Stimulated activated CD4-positive, alpha-beta T cell treated with anti-CD3 and anti-CD28 coated beads, Interleukin-1b, Interleukin-23, amount 100 ng/mL, for 4 hours (primary cell): Measurements from ENCODE around the gene UBE2H.
"Not testable (repeated sequence)": the region's sequence is repeated elsewhere in the genome, so short reads cannot be mapped to it uniquely, and the experiment has no call there.

Experiments
- DNase-seq, 2 donors: peaks; one replicate each; pipeline ENCODE4 v3.0.0-alpha.2; 2020; ENCODE audit warnings: low read depth in 2 of 2

UBE2H gene

DNA sequence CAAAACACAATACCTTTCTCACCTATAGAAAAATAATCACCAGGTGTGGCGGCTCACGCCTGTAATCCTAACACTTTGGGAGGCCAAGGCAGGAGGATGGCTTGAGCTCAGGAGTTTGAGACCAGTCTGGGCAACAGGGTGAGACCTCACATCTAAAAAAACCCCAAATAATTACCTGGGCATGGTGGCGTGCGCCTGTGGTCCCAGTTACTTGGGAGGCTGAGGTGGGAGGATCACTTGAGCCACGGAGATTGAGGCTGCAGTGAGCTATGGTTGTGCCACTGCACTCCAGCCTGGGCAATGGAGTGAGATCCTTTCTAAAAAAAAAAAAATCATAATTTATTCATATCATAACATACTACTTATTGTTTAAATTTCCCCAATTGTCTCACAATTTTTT lies 129.6 kb downstream of the UBE2H start:
- not testable (repeated sequence) for DNase-seq

DNA sequence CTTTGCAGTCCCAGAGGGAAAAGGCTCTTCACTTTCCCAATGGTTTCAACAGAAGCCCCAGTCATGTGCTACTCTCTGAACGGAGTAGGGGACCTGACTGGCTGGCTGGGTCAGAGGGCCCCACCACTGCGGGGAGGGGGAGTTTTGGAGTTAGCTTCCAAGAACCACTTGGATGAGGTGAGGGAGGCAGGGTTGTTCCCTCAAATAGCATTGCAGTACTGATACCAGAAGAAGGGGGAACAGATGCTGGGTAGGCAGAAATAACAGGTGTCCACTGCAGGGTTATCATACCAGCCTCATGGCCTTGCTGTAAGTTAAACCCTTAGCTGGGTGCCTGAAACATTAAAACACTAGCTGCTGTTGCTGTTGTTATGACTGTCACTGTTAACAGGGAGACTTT lies 131.3 kb downstream of the UBE2H start:
- DNase-seq = no peak

DNA sequence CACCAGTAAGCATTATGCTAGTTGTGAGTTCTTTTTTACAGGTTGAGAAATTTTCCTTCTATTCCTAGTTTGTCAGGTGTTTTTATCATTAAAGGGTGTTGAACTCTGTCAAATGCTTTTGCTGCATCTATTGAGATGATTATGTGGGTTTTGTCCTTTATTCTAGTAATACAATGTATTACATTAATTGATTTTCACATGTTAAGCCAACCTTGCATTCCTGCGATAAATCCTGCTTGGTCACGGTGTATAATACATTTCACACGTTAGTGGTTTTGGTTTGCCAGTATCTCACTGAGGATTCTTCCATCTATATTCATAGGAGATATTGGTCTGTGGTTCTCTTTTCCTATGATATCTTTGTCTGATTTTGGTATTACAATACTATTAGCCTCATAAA lies 136.0 kb downstream of the UBE2H start:
- no peak for DNase-seq

DNA sequence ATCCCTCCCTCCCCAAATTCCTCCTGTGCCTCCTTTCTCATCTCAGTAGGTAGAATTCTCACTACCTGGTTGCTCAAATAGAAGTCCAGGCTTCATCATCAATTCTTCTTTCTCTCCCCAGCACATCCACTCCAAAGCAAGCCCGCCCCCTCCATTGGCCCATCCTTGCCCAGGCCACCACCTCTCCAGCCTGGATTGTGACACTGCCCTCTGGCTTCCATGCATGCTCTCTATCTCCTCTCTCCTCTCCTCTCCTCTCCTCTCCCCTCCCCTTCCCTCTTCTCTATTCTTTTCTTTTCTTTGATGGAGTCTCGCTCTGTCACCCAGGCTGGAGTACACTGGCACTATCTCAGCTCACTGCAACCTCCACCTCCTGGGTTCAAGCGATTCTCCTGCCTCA lies 144.9 kb downstream of the UBE2H start:
- no peak for DNase-seq

DNA sequence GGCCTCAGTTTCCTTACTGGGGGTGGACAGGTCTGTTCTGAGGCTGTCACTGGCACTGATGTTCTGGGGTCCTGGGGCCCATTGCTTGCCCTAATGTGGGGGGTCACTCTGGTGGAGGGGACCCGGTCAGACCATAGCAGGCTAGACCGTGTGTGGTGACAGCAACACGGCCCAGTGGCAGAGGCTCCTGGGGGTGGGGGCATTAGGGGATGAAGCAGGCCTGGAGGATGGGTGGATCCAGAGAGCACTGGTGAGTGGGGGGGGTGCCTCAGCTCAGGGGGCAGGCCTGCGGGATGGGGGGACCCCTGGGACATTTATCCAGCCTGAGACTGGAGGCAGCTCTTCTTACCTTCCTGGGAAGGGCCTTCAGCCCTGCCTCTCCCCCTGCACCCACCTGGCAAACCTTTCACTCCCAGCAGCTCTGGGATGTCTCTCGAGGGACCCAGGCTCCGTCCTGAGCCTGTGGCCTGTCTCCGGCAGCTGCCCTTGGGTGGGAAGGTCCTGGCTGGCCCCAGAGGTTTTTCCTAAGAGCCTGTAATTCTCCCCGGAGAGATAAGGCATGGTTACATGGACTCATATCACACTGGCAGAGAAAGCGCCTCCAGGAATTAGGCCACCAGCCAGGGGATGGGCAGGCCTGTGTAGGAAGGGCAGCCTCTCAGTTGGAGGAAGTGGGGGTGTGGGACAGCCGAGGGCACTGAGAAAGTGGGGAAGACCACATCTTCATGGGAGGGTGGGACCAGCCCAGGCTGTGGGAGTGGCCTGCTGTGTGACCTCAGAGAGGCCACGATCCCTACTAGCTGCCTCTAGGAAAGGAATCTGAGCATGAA lies 147.7 kb downstream of the UBE2H start:
- no peak for DNase-seq

DNA sequence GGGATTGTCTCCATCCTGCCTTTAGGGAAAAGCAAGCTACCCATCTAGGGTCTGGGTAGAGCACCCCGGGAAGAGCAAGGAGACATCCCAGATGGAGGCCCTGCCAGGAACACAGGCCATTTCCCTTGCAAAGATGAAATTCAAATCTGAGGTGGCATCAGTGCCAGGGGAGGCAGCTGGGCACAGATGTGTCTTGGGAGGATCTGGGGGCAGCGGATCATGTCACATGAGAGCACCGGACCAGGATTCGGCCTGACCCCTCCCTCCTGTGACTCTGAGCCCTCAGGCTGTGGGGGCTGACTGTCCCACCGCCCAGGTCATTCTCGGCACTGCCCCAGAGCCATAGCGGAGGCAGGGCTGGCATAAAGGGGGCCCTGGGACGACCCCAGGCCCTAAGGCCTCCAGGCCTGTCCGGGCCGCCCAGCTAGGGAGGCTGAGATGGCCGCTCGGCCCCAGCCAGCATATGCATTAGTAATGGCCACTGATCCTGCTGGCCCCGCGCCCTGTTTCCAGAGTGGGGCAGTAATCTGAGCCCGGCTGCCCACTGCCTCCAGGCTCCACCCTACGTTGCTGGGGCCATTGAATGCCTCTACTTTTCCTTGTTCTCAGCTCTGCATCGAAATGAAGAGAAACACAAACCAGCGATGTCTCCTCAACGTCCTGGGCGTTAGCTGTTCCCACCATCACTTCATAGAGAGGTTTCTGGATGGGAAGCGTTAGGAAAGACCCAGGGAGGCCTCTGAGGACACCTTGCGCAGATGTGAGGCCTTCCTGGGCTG lies 148.5 kb downstream of the UBE2H start:
- DNase-seq = no peak

DNA sequence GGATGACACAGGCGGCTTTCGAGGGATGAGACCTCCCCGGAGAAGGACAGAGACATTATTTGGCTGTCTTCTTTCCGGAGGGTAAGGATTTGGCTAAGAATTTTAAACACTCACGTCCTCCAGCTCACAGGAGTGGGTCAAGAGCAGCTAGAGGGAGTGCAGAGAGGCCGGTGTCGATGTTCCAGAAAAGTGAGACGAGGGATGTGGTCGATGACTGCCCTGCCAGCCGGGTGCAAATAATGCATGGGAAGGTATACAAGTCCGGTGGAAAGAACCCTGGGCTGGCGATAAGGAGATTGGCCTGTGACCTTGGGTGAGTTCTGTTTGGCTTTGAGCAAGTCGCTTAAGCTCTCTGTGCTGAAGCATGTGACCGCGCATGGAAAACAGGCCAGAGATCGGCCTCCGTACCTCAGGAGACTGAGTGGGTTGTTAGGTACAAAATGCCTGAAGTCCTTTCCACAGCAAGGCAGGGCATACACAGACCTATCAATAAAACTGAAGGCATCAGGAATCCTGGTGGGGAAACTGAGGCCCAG lies 149.1 kb downstream of the UBE2H start:
- no peak for DNase-seq

DNA sequence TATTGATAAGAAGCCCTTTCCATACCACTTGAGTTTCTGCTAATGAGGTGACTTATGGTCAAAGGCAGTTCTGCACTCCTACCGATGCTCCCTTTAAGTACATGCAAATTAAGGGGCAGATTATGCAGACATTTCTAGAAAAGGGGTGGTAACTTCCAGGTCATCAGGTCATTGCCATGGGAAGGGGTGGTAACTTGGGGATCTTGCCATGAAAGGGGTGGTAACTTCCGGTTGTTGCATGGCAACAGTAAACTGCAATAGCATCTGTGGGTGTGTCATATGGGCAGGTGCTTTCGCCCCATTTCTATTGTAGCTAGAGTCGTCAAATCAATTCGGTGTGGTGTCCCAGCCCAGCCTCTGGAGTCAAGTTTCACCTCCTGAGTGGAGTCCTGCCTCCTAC lies 150.9 kb downstream of the UBE2H start:
- no peak for DNase-seq

DNA sequence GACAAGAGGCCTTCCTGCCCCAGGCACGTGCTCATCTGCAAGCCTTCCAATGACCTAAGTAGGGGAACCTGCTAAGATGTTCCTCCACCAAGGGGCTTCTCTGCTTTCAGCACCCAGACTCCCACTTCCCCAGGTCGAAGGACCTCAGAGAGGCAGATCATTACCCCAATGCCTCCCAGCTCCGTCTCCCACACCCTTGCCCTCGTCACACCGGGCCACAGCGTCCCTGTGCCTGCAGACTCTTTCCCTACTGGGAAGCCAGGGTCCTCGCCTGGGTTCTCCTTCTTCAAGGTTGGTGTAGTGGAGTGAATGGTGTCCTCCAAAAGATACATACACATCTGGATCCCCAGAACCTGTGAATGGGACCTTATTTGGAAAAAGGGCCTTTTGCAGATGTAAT lies 151.9 kb downstream of the UBE2H start:
- no peak for DNase-seq

DNA sequence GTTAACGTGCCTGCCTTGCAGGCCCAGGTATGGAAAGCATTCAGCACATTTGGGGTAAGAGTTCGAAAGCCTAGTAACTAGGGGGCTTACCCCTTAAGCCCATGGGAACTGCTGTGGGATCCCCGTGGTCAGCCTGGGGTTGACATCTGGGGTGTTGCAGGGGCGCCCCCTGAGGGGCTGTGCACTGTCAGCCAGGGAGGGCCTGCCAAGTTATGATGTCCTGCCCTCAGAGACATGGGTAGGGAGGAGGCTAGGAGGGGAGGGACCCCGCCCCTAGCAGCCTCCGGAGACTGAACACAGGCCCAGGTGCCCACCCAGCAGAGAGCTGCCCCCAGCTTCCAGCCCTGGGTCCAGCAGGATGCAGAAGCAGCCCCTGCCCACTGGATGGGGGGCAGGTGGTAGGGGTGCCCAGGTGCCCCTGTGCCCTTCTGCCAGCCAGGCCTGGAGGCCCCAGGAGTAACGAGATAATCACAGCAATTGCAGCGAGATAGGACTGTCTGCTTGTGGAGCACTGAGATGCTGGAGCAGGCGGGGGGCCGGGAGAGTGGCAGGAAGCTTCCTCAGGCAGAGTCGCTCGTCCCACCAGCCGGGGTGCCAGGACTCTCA lies 153.3 kb downstream of the UBE2H start:
- no peak for DNase-seq

DNA sequence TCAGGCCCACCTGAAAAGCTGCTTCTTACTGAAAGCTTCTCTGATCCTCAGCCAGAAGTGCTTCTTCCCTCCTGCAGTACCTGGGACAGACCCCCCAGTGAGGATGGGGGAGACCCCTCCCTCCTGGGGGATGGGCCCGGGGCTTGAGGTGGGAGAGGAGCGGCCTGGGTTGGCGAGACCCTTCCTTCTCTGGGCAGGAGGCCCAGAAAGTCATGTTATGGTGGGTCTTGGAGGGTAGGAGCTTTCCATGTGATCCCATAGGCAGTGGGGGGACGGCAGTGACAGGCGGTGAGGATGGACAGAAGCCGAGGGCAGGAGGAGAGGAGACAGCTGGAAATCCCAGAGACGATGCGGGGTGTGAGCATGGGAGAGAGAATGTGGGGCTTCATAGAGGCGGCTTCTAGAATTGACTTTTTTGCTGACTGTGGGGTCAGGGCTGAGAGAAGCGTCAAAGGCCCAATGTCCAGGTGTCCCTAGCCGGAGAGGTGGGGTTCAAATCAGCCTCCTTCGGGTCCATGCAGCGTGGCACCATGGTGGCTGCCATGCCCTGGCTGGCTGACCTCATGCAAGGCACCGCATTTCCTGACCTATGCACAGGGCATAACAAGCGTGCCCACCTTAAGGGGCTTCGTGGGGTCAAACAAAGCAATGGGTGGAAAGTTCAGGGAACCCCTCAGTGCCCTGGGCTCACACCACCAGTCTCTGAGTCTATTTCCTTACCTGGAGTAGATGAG lies 154.0 kb downstream of the UBE2H start:
- no peak for DNase-seq

DNA sequence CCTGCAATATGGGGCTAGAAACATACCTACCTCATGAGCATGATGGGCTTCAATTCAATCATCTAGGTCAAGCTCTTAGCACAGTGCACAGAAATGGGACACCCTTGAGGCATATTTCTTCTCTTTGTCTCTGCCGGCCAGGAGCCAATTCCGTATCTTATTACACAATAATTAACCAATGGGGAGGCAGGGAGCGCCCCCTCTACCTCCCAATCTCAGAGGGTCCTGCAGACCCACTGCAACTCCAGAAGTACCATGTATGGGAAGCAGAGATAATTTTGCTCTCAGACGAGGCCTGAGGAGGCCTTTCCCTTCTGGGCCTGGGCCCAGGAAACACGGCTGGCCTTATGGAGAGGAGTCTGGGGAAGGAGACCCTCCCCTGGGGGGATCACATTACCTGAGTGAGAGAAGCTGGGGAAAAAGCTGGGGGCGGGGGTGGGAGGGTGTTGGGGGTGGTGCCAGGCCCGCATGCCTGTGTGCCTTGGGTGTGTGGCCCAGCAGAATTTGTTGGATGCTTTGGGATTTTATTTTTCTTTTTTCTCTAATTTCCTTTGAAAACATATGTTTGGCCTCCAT lies 155.5 kb downstream of the UBE2H start:
- no peak for DNase-seq

DNA sequence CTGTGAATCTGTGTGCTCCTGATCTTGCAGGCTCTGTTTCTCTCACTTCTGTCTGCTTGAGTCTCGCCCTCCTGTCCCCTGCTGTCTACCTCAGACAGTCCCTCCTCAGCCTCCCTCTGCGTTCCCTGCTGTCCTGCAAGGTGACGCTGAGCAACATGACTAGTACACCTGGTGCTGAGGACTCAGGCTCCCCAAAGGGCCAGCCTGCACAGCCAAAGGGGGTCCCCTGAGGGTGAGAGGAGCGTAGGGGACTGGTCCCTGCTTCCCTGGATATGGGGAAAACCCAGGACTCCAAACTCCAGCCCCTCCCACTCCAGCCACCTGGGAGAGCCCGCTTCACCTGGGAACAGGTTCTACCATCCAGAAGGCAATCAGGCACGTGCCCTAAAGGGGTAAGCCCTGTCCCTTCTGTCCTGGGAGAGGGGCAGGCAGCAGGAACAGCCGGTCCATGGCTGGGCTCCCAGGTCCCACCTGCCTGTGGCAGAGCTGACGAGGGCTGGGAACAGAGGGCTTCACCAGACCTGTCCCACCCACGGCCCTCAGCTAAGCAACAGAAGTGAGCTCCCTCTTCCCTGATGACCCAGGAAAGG lies 156.5 kb downstream of the UBE2H start:
- DNase-seq = no peak

DNA sequence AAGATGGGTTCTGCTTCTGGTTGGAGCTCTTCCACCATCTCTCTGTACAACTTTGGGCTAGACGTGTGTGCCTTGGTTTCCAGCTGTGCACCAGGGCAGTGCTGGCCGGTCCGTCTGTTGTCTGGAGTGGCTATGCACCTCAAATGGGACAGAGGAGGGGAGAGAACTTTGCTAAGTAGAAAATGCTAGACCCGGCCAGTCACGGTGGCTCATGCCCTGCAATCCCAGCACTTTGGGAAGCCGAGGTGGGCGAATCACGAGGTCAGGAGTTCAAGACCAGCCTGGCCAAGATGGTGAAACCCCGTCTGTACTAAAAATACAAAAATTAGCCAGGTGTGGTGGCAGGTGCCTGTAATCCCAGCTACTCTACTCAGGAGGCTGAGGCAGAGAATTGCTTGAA lies 158.3 kb downstream of the UBE2H start:
- not testable (repeated sequence) for DNase-seq

DNA sequence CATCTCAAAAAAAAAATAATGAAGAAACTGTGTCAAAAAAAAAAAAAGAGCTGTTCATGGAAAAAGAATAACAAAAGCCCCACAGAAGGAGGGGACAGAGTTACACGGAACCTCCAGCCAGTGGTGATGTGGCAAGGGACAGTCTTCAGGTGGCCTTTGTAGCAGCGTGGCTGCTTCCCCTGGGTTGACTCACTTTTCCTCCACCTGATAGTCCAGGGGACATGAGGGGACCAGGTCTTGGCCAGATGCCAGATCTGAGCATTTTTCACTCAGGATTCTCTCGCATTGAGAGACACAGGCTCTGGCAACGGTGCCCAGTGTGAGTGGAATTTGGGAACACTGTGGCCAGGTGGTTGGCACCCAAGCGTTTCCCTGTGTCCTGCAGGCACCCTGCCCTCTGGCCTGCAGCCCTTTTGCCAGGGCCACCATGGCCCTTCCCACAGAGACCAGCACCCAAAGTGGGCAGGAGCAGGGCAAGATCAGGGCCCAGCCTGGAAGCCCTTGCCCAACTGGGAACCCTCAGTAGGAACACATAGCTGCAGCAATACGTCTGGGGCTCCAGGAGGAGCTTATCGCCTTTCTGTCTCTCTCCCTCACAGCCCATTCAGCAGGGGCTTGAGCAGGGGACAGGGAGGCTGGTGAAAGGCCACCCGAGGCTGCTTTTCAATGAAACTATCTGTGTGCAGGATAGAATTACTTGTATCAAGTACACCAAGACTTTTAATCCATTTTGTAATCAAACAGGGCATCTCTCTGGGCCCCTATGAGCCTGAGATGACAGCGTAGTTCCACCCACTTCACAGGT lies 159.1 kb downstream of the UBE2H start:
- no peak for DNase-seq

DNA sequence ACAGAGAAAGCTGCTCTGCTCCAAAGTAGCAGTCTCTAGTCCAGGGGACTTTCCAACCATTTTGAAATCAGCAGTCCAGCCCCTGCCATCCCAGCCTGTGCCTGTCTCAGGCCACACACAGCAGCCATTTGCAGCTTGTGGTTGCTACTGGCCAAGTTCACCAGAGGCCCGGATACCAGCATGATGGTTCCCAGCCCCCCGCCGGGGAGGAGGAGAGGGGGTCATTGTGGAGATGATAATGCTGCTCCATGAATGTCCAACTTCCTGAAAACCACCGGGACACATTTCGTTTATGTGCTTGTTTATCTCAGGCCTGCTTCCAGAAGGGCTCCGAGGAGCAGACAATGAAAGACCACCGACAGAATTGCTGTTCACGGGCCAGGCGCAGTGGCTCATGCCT lies 160.0 kb downstream of the UBE2H start:
- no peak for DNase-seq

DNA sequence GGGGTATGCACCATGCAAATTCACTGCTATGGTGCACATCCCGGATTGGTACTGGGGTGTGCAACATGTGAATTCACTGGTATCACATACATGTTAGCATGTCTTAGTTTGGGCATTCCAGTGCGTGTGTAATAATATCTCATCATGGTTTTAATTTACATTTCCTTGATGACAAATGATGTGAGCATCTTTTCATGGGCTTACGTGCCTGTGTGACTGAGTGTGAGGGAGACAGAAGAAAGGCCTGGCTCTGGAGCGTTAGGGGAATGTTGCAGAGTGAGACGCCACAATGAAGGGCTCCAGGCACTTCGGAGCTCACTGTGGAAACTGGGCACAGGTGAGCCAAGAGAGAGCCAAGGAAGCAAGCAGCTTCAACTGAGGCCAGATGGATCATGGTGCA lies 162.6 kb downstream of the UBE2H start:
- DNase-seq = no peak

DNA sequence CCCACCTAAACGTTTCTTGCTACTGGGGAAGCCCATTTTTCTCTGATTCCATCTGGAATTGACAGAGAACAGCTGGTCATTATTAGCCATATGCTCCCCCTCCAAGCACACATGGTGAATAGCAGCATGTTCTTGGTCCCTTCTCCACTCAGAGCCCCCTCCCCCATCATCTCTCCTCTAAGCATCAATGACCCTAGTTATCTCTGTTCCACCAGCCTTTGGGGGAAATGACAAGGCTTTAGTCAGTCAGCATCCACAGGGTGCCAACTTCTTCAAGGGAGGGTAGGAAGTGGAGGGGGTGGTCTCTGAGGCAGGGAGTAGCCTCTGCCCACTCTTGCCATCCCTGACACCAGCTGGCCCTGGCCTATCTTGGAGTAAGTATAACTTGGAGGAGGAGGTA lies 163.1 kb downstream of the UBE2H start:
- DNase-seq = no peak

DNA sequence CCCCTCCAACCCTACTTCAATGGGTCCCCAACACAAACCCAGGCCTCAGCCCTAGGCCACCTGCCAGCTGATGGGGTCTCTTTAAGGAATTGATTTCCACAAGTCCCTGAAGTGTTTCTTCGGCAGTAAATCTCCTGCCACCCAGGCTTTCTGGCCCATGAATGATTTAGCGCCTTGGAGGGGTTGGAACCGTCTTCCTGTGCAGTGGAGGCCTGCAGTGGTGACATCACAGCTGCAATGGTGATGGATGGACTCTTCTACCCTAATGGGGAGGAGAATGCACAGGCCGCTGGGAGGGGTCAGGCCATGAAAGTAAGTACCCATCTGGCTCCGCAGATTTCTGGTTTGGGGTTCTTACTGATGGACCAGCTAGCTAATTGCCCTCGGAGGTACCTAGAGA lies 163.8 kb downstream of the UBE2H start:
- no peak for DNase-seq

DNA sequence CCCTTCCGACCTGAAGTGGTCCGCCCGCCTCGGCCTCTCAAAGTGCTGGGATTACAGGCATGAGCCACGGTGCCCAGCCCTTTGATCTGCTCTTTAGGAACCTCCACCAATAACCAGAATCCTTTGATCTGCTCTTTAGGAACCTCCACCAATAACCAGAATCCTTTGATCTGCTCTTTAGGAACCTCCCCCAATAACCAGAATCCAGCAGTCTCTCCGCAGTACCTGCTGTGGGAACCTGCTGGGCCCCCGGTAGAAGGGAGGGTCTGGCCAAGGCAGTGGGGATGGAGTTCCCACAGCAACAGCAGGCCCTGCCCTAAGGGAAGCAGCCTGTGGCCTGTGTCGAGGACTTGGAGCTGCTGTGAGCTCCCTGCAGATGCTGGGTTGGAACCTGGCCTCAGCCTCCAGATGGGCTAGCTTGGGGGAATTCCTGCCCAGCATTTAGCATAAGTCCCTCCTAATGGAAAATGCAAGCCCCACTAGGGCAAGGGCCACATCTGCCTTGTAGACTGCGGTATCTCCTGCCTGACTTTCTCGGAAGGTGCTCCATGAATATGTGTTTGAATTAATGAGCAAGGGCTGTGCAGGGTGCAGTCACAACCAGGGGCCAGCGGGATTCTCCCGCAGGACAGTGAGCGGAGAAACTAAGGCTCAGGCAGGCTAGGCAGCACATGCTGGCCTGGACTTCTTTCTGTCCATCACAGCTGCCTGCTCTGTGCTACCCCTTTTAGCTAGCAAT lies 165.8 kb downstream of the UBE2H start:
- no peak for DNase-seq
